Sciatic nerve (tissue), 2 donors: ENCODE results near the gene DBI. TPM values are rescaled to one million over a fixed set of nuclear protein-coding genes. Genes with fewer than 3 reads are reported as not detected.
A peak's percentile ranks its signal among the peaks of the same experiment; 100 is the strongest.
"Not testable (repeated sequence)": the region's sequence is repeated elsewhere in the genome, so short reads cannot be mapped to it uniquely, and the experiment has no call there.

Source experiments
- ATAC-seq: fragments of 200-7000 bp; cut with Tn5 transposase; one replicate; pipeline ENCODE4 v1.9.1; 2020; ENCODE audit warnings: mild to moderate bottlenecking, moderate library complexity
- DNase-seq: peaks from one replicate; pipeline ENCODE4 v3.0.0-alpha.2; 2020; ENCODE audit warnings: low spot score
- intact Hi-C: fragments of 100-400 bp; cut with DNase I; formaldehyde crosslinking; loops from one replicate; pipeline ENCODE4 v1.14.2; 2022
- total RNA-seq: library from RNA; stranded (reverse); fragmentation: NEBNext Ultra II Directional; extraction: Animal tissue kit (Norgen Biotek cat#: 25700); gene quantifications from one replicate; pipeline ENCODE4 v1.2.1, GENCODE V29; 2021
- donor health status: DM: no; HTN: no; CAD: no.
- donor health status: DM: no; HTN: no; CAD: no.

Gene DBI
- total RNA-seq, 1 donor from 2014 or later, result 105 TPM

DNA sequence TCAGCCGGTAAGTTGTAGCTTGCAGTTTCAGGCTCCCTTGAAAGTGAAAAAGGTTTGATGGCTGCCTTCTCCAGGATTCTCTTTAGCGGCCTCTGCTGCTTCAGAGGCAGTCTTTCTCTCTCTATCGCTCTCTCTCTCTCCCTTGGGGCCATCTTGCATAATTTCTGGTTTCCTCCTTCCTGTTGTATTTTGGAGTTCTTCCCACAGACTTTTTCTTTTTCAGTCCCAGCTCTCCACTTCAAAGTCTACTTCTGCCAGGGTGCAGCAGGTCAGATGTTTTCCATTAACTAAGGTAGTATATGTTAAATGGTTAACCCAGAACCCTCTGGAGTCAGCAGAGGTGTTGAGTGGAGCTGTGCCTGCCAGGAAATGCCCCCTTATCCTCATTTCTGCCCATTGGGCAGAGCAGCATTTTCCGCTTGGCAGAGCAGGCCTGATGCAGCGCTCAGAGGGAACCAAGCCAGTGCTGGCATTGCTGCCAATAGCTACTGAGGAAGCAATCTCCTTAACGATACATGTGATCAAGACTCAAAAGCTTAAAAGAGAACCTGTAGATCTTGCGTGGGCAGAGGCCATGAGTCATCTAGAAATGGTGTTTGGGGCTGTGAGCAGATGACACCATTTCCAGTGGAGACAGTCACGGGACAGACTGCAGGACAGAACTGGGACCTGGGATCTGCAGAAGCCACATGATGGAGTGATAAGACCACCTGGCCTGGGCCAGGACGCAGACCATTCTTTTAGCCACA is 20.8 kb downstream of the DBI start:
- DNase-seq (peak; percentile 81), ATAC-seq (peak; percentile 90)
- intact Hi-C loops, result no loop called here

DNA sequence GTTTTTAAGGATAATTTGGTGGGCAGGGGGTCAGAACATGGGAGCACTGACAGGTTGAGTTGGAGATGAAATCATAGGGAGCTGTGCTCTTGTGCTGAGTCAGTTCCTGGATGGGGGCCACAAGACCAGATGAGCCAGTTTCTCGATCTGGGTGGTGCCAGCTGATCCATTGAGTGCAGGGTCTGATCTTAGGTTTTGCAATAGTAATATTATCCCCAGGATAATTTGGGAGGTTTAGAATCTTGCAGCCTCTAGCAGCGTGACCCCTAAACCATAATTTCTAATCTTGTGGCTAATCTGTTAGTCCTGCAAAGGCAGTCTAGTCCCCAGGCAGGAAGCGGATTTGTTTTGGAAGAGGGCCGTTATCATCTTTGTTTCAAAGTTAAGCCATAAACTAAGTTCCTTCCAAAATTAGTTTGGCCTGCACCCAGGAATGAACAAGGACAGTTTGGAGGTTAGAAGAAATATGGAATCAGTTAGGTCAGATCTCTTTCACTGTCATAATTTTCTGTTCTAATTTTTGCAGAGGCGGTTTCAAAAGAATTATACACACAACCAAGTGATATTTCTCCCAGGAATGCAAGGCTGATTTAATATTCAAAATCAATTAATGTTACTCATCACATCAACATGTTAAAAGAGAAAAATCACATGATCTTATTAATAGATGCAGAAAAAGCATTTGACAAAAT is 23.0 kb downstream of the DBI start:
- DNase-seq, result peak; percentile 81
- intact Hi-C loops, result no loop called here
- peak; percentile 81 for ATAC-seq

- ATAC-seq (no peak), DNase-seq (no peak)
Observed at GRCh38 chr2:119393971-119394748, 27.4 kb downstream of the DBI start.

DNA sequence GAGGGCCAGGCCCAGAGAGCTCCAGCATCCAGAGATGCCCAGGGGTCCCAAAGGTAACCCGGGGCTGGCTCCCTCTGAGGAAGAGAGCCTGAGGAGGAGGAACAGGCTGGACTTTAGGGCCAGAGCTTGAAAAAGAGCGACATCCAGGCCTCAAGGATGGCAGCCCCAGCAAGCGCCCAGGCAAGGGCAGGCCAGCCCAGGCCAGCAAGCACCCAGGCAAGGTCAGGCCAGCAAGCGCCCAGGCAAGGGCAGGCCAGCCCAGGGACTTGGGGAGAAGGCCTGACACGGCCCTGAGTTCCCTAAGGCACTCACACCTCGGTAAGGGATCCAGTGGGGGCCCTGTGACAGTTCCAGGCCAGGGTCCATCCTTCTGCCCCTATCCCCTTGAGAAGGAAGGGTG is 30.4 kb downstream of the DBI start:
- intact Hi-C loops, result no loop called here
- ATAC-seq (no peak), DNase-seq (no peak)

More at GRCh38 chr2:119393971-119394748, 27.4 kb downstream of the DBI start:
- intact Hi-C loops, result no loop called here

DNA sequence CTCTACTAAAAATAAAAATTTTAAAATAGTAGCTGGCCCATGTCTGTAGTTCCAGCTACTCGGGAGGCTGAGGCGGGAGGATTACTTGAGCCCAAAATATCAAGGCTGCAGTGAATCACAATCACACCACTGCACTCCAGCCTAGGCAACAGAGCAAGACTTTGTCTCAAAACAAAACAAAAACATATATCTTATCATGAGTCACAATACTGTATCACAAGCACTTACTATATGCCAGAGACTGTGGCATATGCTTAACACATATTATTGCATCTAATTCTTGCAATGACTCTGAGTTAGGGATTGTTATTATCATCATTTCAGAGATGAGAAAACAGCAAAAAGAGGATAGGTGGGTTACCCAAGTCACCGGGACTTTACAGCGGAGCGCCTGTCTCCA is 35.3 kb downstream of the DBI start:
- ATAC-seq, result no peak
- intact Hi-C loops, result no loop called here
- DNase-seq, result no peak

DNA sequence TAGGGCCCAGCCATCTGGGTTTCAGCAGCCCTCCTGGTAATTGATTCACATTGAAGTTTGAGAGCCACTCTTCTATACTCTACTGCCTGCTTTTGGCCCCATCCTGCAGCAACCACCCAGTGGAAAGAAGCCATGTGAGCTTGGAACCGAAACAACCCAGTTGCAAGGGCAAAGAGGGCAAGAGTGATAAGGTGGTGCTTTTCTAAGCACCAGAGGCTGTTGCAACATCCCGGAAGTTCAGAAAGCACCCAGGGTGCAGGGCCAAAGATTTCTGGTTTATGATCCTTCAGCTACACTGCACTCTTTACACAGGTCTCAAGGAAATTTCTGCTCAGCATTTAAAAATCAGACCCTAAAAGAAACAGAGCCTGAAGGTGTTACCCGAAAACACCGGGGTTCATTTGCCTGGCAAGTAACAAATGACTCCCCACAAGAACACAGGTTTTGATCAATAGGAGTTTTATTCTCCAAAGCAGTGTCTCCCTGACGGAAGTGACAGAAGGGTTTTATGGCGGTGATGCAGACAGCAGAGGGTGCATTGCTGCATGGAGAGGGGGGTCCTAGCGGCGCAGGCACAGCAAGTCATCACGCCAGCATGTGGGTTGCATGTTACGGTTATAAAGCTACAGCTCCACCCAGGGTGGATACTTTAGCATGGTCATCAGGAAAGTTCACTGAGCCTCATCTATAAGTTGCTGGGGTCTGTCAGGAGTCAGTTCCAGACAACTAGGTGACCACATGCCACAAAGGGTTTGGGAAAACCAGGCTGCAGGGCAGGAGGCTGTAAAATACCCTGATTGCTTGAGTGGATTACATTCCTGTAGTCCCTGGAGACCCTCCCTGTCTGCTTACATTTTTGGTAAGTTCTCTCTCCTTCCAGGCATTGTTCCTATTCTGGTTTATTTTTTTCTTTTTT is 36.1 kb downstream of the DBI start:
- ATAC-seq (no peak), DNase-seq (no peak)
- intact Hi-C loops, result no loop called here

GRCh38 chr2:119403618-119404017 is 36.8 kb downstream of the DBI start:
- DNase-seq, intact Hi-C loops, ATAC-seq: not testable (repeated sequence)

DNA sequence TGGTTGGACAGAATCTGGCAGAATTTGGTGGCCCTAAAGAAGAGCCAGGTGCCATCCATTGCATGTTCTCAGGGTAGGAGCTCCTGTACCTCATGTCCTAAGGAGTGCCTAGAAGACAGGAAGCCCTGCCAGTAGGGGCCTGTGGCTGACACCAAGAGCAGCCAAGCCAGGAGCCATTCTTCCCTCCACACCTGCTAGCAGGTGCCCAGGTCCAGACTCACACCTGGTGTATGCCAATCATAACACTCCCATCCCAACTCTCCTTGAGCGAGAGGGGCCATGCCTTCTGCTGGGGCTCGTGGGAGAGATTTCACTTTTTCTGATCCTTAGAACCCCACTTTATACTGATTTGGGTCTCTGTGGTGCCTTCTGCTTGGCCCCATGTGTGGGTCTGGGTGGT is 38.4 kb downstream of the DBI start:
- DNase-seq (no peak), ATAC-seq (no peak)
- intact Hi-C loops, result loop anchor here (5.0 kb wide), 1 partner anchor 72 kb away; no protein-coding TSS in a partner anchor

DNA sequence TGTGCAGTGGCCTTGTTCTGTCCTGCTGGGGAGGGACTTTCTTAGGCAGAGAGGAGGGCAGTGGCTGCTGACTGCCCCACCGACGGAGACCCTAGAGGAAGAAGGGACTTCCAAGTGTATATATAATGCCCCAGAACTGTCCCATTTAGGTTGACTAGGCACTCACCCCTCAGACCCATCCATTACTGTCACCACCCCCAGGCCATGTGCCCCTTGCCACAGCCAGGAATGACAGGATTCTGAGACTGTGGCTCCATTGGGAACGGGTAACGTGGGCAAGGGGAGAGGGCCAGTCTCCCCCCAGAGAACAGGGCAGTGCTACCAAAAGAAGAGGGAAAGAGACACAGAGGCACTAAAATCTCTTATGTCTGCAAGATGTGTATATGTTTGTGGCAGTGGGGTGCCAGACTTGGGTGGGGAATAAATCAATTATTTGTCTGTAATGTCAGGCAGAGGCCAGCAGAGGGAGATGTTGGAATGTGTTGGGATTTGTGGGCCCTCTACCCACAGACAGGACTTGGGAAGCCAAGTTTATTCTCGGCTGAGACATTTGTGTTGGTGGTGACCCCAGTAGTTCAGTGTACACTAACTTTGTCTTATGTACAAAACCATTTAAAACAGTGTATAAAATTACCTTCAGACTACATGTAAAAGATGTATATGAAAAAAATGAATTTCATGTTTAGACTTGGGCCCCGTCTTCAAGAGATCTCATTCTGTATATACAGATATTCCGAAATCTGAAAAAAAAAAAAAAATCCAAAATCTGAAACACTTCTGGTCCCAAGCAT is 40.8 kb downstream of the DBI start:
- intact Hi-C loops, result loop anchor here (5.0 kb wide), 1 partner anchor 70 kb away; no protein-coding TSS in a partner anchor
- ATAC-seq, result peak; percentile 85
- no peak for DNase-seq

DNA sequence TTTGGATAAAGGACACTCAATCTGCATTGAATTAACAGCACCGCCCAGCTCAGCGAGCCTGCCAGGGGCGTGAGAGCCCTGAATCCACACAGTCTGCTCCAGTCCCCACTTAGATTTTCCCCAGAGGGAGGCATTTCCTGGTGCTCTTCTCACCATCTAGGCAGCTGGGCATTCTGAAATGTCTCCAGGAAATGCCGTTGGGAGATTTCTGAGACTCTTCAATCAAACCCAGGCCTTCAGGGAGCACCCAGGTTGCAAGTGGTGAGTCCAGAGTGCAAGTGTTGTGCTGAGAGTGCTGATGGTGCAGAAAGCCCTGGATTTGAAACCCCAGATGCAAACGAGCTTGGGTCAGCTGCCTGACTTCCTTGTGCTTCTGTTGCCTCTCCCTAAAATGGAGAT is 41.4 kb downstream of the DBI start:
- no peak for DNase-seq
- intact Hi-C loops, result loop anchor here (5.0 kb wide), 1 partner anchor 69 kb away; no protein-coding TSS in a partner anchor
- peak; percentile 58 for ATAC-seq

DNA sequence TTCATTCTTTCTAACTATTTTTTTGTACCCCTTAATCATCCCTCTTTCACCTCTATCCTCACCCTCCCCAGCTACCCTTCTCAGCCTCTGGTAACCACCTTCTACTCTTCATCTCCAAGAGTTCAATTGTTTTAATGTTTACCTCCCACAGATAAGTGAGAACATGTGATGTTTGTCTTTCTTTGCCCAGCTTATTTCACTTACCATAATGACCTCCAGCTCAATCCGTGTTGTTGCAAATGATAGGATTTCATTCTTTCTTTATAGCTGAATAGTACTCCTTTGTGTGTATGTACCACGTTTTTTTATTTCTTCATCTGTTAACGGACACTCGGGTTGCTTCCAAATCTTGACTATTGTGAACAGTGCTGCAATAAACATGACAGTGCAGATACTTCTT is 42.7 kb downstream of the DBI start:
- no peak for DNase-seq
- no peak for ATAC-seq
- intact Hi-C loops, result loop anchor here (5.0 kb wide), 1 partner anchor 68 kb away; no protein-coding TSS in a partner anchor

DNA sequence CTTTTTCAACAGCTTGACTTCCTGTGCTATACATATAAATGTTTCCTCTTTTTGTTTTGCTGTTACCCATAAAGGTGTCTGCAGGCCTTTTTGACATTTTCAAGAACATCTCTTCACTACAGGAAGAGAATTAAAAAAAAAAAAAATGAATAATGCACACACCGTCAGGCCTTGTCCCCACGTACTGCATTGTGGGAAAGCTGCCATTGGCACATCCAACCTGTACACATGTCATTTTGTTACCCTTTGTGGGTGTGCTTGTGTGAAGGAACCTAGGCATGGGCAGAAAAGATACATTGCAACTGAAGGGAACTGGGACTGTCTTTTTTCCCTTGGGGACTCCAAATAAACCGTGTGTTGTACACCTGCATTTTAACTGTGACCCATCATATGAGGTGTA is 48.1 kb downstream of the DBI start:
- ATAC-seq, result no peak
- no peak for DNase-seq
- intact Hi-C loops, result no loop called here

DNA sequence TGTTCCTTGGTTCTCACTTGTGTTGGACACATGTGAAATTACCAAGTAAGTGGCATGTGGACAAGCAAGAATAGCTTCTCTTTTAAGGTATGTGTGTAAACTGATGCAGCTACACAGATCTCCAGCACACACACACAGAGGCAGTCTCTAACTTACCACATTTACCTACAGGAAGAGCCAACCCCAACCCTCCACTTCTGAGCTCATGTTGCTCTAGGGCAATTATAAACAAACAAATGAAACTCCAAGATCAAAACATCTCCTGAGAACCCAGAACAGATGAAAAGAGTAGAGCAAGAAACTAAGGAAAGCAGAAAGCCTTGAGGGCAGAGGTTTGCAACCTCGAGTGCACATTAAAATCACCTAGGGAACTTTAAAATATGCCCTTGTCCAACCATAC is 48.9 kb downstream of the DBI start:
- intact Hi-C loops, result no loop called here
- ATAC-seq (no peak), DNase-seq (no peak)

DNA sequence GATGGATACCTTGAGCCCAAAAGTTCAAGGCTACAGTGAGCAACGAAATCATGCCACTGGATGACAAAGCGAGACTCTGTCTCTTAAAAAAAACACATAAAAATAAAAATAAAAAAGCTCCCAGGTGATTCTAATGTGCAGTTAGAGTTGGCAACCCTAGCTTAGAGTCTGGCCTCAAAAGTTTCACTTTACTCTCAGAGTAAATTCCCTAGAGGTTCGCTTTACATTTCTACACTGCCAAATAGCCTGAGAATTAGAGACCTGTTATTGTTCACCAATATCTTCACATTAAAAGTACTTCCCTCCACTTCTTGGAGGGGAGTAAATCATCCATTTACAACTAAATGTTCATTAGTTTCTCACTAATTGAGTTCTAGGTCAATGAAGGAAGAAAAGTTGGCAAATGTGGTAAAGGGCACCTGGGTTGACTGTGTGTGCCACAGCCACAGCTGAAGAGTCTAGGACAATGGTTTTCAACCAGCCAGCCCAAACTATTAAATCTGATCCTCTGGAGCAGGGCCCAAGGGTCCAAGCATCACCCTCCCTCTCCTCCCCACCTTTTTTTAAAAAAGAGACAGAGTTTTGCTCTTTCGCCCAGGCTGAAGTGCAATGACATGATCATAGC is 49.6 kb downstream of the DBI start:
- no peak for ATAC-seq
- intact Hi-C loops, result no loop called here
- DNase-seq, result no peak

- DNase-seq (no peak), ATAC-seq (no peak)
- intact Hi-C loops, result no loop called here
Observed at GRCh38 chr2:119417908-119418307, 51.1 kb downstream of the DBI start.

DNA sequence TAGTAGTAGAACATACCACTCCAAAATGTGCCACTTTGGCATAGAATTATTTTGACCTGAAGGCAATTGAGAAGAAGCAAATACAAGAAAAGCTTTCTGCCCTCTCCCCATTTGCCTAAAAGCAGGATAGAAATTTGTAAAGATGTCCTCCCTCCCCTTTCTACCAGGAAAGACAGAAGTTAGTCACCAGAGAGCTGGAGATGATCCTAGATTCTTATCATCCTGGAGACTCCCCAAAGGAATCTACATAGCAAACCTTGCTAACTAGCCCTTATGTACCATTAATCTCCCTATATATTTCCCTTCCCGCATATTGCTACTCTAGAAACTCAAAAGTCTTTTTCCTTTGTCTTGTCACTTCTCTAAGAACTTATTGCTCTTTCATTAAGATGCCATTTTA is 52.3 kb downstream of the DBI start:
- intact Hi-C loops, result no loop called here
- ATAC-seq, result no peak
- no peak for DNase-seq

DNA sequence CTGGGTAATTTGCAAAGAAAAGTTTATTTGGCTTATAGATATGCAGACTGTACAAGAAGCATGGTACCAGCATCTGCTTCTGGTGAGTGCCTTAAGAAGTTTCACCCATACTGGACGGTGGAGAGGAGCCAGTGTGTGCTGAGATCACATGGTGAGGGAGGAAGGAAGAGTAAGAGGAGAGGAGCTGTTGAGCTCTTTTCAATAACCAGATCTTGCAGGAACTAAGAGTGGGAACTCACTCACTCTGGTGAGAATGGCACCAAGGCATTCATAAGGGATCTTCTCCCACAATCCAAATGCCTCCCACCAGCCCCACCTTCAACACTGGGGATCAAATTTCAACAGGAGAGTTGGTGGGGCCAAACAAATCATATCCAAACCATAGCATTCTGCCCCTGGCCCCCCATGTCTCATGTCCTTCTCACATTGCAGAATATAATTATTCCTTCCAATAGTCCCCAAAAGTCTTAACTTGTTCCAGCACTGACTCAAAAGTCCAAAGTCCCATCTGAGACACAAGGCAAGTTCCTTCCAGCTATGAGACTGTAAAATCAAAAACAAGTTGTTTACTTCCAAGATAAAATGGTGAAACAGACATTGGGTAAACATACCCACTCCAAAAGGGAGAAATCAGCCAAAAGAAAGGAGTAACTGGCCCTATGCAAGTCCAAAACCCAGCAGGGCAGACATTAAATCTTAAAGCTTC is 53.2 kb downstream of the DBI start:
- intact Hi-C loops, result no loop called here
- DNase-seq (no peak), ATAC-seq (no peak)
